ENCODE results near the gene MYL7.
"Not testable (repeated sequence)": the region's sequence is repeated elsewhere in the genome, so short reads cannot be mapped to it uniquely, and the experiment has no call there.

MYL7 gene

DNA sequence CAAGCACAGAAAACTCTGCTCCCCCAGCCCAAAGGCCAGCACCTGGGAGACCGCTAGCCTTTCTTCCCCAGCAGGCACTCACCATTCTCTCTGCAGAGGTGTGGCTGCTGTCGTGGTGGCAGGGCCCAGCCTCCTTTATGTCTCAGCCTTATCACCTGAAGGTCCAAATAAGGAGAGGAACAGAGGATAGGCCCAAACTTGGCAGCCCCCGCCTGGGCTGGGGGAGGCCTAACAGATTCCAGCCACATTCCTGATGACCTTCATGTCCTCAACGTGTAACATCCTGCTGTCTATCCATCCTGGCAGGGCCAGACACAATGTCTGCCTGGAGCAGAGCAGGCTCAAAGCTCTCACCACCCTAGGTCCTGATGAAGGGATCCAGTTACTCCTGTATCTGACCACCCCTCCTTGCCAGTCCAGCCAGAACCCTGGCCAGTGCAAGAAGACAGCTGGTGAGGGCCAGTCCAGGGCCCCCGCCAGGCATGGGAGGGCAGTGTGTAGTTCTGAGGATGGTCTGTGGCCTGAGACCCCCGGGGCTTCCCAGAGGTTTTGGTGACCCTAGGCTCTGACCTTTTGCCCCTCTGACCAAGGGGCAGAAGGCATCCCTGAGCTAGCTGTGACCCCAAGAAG is at the start of gene MYL7:
TSS of gene MYL7 (minus strand) at position 112 of the 630 bp plus-strand sequence. CDS start at position 85, 27 bp downstream.
- DNase-seq (ENCODE audit: low read depth, low spot score) = no peak

DNA sequence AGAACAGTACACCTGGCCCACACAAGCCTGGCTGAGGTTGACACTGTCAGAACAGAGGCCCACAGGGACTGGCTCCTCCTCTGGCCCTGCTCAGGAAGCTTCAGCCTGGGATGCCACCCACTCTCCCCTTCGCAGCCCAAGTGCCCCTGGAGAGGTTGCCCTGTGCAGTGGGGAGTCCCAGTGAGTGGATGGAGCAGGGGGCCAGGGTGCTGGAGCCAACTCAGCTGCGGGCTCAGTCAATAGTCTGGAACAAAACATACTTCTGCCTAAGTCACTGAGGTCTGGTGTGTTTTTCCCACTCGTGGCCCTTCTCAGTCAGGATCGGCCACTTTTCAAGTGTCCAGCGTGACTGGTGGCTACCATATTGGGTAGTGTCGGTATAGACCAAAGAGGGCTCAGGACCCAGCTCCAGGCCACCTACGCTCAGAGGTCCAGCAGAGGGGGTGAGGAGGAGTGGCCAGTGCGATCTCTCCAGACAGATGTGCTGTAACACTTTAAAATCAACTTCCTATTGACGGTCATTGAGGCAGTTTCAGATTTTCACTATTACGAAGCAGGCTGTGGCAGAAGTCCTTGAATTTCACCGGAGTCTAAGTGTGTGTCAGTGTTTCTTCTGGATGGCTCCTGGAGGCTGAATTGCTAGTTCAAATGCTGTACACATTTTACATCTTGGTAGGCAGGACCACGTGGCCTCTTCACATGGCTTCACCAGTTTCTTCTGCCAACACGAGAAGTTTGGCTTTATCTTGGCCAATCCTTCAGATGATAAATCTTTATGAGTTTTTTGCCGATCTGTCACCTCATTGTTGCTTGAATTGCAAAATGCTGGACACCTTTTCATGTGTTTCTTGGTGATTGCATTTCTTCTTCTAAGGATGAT is 49.1 kb upstream of the MYL7 start:
- DNase-seq (ENCODE audit: low read depth, low spot score) = no peak

DNA sequence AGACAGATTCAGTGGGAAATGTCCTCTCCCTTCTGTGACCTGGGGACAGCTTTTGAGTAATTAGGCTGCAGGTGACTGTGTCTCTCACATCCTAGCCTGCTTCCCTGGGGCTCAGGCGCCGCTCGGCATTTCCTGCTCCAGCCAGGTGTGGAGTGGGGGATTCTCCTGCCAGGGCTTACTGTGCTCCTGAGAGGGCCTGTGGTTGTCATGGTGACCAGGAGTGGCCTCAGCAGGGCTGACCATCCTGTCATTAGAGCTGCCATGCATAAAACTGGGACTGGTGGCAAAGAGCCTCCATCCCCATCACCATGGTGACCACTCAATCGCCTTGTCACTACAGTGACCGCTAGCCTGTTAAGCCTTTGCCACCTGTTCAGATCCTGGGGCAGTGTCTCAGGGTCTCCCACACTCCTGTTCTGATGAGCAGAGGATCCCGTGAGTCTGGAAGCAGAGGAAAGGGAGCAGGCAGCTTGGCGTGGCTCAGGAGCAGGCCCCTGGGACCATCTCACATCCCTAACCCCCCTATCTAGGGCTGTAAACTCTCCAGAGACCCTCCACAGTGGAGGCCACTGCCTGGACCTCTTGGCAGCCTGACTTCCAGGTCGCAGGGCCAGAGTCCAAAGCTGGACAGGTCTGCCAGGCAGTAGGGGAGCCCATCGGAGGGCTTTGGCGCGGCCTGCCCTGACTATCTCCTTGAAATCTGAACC is 48.3 kb upstream of the MYL7 start, which contains the start of gene GCK:
TSS of gene GCK (minus strand) at position 154 of the 707 bp plus-strand sequence. CDS start 486 bp downstream, outside the sequence.
- DNase-seq (ENCODE audit: low read depth, low spot score) = no peak

DNA sequence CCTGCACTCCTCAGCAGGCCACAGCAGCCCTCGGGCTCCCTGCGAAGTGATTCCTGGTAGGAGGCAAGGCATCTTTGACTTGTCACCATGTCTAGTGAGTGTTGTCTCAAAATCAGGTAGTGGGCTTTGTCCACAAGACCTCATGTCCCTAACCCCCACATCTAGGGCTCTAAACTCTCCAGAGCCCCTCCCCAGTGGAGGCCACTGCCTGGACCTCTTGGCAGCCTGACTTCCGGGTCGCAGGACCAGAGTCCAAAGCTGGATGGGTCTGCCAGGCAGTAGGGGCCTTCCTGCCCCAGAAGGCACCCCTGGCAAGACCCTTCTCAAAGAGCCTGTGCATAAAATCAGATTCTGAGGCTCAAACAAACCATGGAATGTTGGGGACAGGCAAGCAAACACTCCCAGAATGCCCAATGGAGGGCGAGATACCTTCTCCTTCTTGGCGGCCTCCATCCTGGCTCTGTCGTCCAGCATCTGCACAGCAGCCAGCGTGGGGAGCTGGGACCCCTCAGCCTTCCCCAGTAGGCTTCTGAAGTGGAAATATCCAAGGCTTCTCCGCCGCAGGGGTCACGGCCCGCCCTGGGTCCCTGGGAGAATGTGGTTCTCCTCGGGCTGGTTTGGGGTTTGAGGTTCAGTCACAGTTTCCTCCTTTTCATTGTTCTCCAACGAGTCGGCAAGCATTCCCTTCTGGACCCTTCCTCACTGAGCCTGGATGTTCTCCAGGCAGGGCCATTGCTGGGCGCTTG is 47.5 kb upstream of the MYL7 start:
- no peak for DNase-seq (ENCODE audit: low read depth, low spot score)

DNA sequence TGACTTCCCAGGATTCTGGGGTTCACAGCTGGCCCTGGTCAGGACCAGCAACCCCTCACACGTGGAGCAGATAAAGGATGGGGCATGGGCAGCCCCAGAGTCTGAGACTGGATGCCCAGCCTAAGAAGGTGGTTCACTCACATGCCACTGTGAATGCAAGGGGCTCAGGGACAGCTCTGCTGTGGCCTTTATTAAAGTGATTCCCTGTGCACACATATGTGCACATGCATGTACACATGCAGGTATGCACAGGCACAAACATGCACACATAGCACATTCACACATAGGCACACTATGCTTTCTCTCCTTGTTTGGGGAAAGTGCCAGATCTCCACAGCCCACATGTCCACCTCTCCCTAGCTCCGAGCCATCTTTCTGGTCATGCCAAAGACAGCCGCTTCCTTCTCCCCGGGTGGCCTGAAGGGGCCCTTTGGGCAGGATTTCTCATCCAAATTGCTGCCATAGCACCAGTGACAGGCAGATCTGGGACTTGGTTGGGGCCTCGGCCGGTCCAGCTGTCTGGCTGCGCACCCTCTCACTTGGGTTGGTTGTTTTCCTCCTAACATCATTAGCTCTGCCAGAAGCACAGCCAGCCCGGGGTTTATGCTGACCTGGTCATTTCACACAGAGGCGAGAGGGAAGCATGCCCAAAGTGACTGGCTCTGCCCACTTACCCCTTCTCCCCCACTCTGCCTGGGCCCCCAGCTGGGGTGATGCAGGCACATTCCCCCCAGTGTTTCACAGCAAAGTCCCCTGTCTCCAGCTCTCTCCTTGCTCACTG is 46.7 kb upstream of the MYL7 start:
- DNase-seq (ENCODE audit: low read depth, low spot score) = no peak

DNA sequence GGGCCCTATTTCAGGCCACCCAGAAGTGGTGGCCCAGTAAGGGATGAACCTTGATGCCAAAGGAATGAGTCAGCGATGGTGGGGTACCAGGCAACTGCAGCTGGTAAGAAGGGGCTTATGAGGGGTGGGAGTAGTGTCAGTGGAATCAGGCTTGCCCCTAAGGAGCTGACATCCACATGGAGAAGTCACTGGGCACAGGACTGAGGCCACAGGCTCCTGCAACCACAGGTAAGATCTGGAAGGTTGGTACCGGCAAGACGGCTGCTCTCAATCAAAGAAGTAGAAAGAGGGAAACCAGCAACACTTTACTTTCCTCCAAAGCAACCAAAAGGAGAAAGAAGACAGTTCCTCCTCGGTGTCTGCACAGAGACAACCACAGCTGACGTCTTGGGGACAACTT is 45.6 kb upstream of the MYL7 start:
- no peak for DNase-seq (ENCODE audit: low read depth, low spot score)

- DNase-seq (ENCODE audit: low read depth, low spot score) = no peak
These were observed 44.6 kb upstream of the MYL7 start for GRCh38 chr7:44185729-44186128.

GRCh38 chr7:44184873-44185446 is 43.8 kb upstream of the MYL7 start:
- no peak for DNase-seq (ENCODE audit: low read depth, low spot score)

DNA sequence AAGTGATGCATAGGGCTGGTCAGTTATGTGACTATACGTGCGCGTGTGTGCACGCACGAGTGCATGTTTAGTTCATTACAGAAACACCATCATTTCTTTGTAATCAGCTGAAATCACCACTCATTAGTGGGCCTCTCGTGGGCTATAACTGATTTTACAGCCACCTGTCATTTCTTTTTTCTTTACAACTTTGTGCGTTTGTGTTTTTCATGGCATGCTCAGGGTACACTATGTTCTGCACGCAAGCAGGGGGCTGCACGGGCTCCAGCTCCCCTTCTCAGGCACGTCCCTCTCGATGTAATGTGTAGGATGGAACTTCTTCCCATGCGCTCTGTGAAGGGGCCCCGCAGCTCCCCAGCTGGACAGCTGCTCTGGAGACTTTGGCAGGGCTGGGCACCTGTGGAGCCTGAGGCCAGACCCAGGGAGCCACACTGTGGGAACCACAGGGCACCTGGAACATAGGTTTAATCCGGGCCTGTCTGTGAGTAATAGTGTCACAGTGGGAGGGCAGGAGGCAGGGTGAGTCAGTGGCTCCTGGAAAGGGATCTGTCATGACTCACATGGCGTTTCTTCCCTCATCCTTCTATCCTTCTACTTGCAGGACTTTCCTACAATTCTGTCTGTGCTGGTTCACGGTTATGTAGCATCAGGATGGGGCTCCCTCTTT is 43.2 kb upstream of the MYL7 start:
- peak; percentile 79 for DNase-seq (ENCODE audit: low read depth, low spot score)

DNA sequence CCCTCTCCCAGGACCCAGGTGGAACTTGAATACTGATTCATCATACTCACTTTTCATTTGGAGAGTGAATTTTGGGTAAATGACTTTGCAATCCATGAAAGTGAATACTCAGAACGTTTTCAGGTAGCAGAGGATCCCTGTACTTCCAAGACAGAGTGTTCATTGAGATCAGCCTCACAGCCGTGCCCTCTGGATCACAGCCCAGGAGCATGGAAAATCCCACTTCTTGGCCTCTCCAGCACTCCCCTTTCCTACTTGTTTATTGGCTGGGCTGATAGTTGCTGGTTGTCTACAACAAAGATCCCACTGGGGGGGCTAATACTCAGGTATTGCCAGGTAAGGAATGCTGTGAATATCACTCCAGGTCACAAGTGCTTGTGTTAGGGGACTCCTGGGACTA is 42.3 kb upstream of the MYL7 start:
- DNase-seq (ENCODE audit: low read depth, low spot score) = no peak

DNA sequence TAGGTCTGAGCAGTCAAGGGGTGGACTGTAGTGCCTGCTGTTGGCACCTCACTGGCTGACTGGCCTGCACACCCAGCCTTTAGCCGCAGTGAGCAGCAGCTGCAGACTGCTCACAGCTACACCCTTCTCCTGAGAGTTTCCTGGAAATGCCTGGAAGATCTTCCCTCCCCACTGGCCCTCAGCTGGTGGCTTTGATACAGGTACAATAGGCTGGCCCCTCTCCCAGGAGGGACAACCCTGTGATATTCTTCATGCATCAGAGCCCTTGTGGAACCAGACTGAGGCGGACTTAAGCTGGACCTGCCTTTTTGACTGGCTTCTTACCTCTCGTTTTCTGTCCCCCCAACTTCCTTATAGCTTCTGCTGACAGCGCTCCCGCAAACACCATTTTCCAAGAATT is 41.7 kb upstream of the MYL7 start:
- no peak for DNase-seq (ENCODE audit: low read depth, low spot score)

DNA sequence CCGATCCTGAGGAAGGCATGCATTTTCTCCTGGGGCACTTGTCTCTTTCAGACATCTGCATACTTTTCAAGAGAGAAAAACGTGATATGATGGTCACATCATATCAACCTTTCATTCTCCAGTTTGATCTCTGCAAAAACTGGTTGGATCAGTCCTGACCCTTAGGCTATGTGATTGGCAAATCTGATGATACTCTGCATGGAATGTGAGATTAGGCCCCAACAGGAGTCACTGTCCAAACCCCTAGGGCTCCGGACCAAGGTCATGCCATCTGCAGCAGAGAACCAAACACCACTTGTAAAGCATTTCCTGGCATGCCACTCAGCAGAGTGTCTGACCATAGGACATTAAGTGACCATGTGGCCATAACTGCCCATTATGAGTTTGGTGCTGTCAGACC is 39.5 kb upstream of the MYL7 start:
- DNase-seq (ENCODE audit: low read depth, low spot score) = no peak

DNA sequence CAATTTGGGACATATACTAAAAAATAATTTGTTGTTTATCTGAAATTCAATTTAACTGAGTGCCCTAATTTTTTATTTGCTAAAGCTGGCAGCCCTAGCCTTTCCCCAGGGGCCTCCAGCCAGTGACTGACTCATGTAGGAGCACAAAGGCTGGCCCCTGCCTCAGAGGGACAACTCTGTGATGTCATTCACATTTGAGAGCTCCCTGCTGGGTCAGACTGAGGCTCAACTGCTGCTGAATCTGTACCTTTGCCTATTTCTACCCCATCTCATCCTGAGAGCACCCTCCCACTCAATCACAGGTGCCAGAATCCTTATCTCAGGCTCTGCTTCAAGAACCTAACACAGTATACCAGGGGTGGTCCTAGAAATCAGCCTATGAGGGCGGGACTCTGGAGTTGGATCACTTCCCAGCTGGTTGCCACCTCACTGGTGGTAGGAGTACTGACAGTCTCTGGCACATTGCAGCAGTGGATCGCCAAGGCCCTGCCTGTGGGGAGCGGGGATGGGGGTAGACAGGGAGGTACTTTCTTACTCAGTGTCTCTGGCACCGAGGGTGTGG is 36.5 kb upstream of the MYL7 start:
- DNase-seq (ENCODE audit: low read depth, low spot score) = no peak

DNA sequence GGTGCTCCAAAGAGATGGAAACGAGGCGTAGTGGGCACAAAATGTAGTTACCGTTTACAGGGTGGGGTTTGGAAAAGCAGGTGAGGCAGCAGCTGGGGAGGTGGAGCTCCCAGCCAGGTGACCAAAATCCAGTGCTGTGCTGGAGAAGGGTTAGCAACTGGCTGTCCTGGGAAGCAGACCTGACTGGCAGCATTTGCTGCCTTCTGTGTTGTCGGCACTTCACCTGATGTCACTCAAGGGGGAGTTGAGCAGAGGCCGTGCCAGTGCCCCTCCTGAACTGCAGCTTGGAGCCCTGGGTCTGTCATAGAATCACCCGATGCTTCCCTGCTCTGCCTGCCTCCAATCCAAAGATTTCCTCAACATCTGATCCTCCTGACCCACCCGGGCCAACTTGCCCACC is 35.4 kb upstream of the MYL7 start:
- no peak for DNase-seq (ENCODE audit: low read depth, low spot score)

DNA sequence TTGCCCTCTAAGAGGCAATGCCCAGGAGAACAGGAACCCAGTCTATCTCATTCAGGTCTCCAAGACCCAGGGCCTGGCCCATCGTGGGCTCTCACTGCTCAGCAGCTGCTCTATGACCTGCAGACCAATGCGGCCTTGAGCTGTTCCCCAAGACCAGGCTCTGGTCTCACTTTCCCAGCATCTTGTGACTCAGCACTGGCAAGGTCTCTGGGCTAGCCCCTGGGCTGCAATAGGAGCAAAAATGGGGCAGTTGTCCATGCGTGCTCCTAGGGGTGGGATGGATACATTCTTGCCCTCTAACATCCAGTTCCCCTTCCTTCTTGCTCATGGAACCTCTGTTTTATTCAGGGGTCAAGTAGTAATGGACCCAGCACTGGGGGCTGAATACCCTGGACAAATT is 34.6 kb upstream of the MYL7 start:
- DNase-seq (ENCODE audit: low read depth, low spot score) = no peak

DNA sequence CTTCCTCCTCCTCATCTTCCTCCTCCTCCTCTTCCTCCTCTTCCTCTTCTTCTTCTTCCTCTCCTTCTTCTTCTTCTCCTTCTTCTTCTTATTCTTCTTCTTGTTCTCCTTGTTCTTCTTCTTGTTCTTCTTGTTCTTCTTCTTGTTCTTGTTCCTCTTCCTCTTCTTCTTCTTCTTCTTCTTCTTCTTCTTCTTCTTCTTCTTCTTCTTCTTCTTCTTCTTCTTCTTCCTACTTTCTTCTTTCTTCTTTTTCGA is 33.5 kb upstream of the MYL7 start:
- DNase-seq (ENCODE audit: low read depth, low spot score) = not testable (repeated sequence)

- DNase-seq (ENCODE audit: low read depth, low spot score) = no peak
These were observed 33.0 kb upstream of the MYL7 start for GRCh38 chr7:44173911-44174693.

DNA sequence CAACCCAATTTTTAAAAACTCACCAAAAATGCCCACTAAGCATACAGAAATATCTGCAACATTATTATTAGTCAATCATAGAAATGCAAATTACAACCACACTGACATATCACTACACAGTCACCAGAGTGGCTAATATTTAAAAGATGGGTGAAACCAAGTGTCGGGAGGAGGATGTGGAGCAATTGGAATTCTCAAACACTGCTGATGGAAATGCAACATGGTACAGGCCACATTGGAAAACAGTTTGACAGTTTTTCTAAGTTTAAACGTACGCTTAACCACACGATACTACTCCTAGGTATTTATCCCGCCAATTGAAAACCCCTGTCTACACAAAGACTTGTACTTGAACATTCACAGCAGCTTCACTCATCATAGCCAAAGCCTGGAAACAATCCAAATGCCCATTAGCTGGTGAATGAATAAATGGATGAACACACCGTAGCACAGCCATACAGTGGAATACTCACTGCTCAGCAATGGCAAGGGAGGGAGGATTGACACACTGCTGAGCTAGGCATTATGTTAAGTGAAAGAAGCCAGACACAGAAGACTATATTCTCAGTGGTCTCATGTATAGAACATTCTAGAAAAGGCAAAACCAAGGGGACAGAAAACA is 31.8 kb upstream of the MYL7 start:
- DNase-seq (ENCODE audit: low read depth, low spot score) = no peak

DNA sequence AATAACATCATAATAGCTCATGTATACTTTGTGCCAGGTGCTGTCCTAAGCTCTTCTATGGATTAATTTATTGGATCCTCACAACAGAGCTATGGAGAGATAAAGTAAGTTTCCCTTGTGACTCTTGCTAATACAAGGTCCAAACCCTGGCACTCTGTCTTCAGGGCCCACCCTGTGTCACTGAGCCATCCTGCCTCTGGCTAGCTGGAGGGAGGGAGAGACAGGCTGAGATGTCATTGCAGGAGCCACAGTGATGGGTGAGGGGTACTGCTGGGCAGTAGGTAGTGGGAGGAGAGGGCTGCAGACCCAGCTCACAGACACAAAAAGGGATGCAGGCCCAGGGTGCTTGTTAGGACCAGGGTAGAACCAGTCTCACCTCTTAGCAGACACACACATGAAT is 31.2 kb upstream of the MYL7 start:
- DNase-seq (ENCODE audit: low read depth, low spot score) = no peak

All from brain pericyte (primary cell).